HG03558 (cell line): ENCODE measurements around the gene LIPN.

Experiments
- ATAC-seq: cut with Tn5 transposase; IDR thresholded peaks from one replicate; pipeline ENCODE4 v1.9.1; 2021; ENCODE audit warnings: moderate number of reproducible peaks; ENCODE audit not compliant: unreplicated experiment; ENCODE audit errors: extremely low read depth

Gene LIPN

DNA sequence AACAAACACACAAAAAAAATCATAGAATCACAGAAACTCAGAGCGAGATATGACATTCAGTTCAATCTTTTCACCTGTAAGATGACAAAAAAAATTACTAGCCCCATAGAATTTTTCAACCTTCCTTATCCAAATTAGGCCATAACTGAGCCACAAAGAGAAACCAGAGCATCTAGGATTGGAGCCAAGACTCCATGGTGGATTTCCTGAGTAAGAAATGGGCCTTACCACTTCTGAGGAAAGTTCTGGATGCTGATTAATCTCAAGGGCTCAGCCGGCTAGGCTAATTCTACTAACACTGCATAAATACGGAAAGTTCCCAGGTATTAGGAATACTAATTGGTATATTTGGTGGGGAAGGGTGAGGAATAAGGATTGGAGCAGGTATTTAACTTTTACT lies 59.5 kb downstream of the LIPN start:
- ATAC-seq: no peak

DNA sequence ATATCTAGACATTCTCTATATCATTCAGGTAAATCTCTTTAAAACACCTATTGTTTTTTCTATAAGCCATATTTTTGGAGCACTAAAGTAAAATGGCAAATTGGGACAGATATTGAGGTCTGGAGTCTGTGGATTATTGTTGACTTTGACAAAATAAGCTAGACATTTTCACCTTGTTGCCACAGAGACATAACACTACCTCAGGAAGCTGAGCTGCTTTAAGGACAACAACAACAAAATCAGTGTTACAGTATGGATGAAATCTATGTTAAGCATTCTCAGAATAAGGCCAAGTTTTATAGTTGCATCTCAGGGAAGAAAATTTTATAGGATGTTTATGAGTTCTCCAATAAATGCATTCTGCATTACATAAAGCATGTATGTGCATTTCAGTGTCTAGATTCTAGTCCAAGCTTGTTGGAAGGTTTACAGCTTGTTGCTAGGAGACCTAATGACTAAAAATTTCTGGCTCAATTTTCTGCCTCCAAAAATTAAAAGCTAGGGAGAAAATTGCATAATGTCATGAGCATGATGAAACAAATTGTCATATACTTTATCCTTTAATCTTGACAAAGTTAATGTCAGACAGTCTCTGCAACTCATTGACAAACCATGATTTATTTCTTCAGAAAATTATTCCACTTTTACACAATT lies 61.1 kb downstream of the LIPN start:
- ATAC-seq: no peak

DNA sequence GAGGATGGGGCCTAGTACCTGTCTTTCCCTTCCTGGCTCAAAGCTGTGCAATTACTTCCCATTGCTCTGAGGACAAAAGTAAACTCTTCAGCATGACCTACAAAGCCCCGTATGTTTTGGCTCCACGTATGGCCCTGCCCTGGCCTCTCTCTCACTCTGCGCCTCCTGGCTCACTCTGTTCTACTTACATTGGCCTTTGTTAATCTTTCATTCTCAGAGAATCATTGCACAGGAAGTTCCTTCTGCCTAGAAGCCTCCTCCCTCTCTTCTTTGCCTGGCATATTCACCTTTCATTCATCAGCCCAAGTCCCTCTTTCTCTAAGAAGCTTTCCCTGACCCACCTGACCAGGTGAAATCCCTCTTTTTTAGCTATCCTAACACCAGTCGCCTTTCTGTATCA lies 66.6 kb downstream of the LIPN start:
- no peak for ATAC-seq

DNA sequence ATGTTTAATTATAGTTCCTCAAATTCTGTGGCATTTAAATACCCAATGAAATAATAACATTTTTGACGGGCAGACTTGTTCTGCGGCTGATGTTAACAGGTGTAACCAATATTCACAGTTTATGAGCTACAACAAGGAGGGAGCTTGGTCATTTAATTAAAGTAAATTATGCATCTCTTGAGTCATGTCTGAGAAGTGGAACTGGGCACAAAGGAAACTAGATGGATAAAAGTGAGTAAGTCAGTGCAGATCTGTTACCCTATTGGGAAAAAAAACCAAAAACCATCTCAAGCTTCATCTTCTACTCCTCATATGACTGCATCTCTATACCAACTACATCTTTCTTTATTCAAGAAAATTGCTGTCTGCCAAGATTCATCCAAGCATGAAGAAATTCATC lies 67.9 kb downstream of the LIPN start:
- ATAC-seq: no peak

DNA sequence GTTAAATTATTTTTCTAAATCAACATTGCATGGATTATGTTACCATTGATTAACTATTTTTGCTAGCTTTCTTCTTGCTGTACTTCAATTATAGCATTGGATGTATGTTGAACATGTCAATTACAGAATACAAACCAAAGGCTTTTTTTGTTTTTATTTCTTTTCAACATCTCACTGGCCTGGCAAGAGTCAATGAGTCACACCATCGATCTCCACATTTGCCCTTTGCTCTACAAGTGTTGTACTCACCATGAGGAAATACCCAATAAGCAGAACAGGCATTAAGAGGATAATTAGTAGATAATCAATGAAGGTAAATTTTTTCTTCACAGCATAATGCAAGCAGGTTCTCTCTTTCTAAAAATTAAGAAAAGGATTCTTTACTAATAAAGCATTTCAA lies 68.5 kb downstream of the LIPN start:
- no peak for ATAC-seq
